ENCODE data around the gene HIVEP2. TPM values are rescaled to one million over a fixed set of nuclear protein-coding genes. Genes with fewer than 3 reads are reported as not detected.
A peak's percentile ranks its signal among the peaks of the same experiment; 100 is the strongest.

Gene HIVEP2, protein sequence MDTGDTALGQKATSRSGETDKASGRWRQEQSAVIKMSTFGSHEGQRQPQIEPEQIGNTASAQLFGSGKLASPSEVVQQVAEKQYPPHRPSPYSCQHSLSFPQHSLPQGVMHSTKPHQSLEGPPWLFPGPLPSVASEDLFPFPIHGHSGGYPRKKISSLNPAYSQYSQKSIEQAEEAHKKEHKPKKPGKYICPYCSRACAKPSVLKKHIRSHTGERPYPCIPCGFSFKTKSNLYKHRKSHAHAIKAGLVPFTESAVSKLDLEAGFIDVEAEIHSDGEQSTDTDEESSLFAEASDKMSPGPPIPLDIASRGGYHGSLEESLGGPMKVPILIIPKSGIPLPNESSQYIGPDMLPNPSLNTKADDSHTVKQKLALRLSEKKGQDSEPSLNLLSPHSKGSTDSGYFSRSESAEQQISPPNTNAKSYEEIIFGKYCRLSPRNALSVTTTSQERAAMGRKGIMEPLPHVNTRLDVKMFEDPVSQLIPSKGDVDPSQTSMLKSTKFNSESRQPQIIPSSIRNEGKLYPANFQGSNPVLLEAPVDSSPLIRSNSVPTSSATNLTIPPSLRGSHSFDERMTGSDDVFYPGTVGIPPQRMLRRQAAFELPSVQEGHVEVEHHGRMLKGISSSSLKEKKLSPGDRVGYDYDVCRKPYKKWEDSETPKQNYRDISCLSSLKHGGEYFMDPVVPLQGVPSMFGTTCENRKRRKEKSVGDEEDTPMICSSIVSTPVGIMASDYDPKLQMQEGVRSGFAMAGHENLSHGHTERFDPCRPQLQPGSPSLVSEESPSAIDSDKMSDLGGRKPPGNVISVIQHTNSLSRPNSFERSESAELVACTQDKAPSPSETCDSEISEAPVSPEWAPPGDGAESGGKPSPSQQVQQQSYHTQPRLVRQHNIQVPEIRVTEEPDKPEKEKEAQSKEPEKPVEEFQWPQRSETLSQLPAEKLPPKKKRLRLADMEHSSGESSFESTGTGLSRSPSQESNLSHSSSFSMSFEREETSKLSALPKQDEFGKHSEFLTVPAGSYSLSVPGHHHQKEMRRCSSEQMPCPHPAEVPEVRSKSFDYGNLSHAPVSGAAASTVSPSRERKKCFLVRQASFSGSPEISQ (N-terminal part only)
- total RNA-seq (10 to 100 TPM; 14.4 to 23.8 TPM), polyA plus RNA-seq (1 to 10 TPM; 3.0 to 8.0 TPM)
- long read RNA-seq, donor 1 = 0 reads
- long read RNA-seq, donor 2 = 0 reads
- long read RNA-seq, donor 3 = 0 reads
- long read RNA-seq, donor 4 = 0 reads
- long read RNA-seq, donor 5 = 0 reads

DNA sequence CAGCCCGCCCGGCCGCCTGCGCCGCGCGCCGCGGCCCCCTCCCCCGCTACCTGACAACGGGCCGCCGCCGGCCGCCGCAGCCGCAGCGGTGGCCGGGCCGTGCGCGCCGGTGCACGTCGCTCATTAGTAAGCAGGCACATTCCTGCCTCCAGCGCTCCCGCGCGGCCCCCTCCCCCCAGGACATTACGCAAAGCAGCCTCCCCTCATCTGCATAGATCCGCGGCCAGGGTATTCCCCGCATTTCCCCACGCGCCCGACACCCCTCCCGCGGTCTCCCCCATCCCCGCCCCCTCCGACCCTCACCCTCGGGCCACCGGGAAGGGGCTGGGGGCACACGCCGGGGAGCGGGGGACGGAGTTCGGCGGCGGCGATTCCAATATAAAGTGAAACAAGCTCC is at the start of gene HIVEP2:
HIVEP2 (minus strand) TSS at position 128 of the 397 bp plus-strand sequence. CDS start 170,438 bp downstream, outside the sequence.
- Histone ChIP-seq H3K4me3 (peak within 1 kb of the TSS; percentile 92), H3K4me1 (ENCODE audit: control insufficient read depth in 5 of 5, insufficient read depth in 5 of 5, low read length in 5 of 5) (peaks cover 0 to 14% (median 5%) of the 10 kb centered on the region in 5 donors), H3K9me3 (ENCODE audit: control insufficient read depth in 4 of 4, insufficient read depth in 3 of 4, low read length in 3 of 4) (no peaks in the 10 kb centered on the region), H3K9ac (ENCODE audit: insufficient read depth in 1 of 2, low read length in 2 of 2) (peak within 1 kb of the TSS; percentile 87 to 98), H3K27ac (ENCODE audit: low read depth in 1 of 2, low read length in 1 of 2) (peak within 1 kb of the TSS; percentile 95 to 99), H3K27me3 (ENCODE audit: control insufficient read depth in 3 of 3, insufficient read depth in 3 of 3, low read length in 2 of 3) (no peaks in the 10 kb centered on the region), H3K36me3 (ENCODE audit: control insufficient read depth in 4 of 4, insufficient read depth in 4 of 4, low read length in 4 of 4) (no peaks in the 10 kb centered on the region)
- TF ChIP-seq, protein P1, sequence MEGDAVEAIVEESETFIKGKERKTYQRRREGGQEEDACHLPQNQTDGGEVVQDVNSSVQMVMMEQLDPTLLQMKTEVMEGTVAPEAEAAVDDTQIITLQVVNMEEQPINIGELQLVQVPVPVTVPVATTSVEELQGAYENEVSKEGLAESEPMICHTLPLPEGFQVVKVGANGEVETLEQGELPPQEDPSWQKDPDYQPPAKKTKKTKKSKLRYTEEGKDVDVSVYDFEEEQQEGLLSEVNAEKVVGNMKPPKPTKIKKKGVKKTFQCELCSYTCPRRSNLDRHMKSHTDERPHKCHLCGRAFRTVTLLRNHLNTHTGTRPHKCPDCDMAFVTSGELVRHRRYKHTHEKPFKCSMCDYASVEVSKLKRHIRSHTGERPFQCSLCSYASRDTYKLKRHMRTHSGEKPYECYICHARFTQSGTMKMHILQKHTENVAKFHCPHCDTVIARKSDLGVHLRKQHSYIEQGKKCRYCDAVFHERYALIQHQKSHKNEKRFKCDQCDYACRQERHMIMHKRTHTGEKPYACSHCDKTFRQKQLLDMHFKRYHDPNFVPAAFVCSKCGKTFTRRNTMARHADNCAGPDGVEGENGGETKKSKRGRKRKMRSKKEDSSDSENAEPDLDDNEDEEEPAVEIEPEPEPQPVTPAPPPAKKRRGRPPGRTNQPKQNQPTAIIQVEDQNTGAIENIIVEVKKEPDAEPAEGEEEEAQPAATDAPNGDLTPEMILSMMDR (IDR thresholded peaks at IDR 0.05; ENCODE audit: control extremely low read depth, extremely low read depth) = no peak
- peak; percentile 87 to 91 (median 91) for DNase-seq
- ATAC-seq (ENCODE audit: insufficient read depth, low FRiP score) = peak; percentile 54
- 0% methylated on average over 35 to 50 of the region's 50 CpGs for WGBS, 2 donors

DNA sequence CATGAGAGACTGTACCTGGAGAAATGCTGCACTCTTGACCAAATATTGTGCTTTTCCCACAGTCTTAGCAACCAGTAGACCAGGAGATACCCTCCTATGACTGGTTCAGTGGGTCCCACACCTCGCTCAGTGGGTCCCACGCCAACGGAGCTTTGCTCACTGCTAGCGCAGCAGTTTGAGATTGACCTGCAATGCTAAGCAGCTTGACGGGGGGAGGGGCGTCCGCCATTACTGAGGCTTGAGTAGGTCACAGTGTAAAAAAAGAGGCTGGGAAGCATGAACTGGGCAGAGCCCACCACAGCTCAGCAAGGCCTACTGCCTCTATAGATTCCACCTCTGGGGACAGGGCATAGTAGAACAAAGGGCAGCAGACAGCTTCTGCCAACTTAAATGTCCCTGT is 49.0 kb upstream of the HIVEP2 start:
- 93 to 97% methylated on average over 7 of the region's 7 CpGs for WGBS, 2 donors

DNA sequence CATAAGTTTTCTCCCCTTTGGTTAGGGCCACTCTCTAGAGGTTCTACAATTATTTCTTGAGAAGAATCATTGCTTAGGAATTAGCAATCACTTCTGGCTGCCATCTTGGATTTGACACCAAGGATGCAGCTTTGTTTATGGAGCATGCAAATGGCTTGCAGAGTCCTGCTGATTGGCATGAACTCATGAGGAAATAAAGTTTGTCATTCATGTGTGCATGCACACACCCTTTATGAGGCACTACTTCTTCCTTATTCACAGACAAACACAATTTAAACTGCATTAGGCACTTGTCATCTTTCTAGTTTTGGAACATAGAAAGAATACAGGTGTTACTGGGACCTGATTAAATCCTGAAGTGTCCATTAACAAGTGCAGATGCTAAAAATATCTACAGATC is 42.5 kb upstream of the HIVEP2 start:
- peaks cover 0 to 2% (median 0%) of the 10 kb centered on the region in 4 donors for H3K9me3 ChIP-seq (ENCODE audit: control insufficient read depth in 4 of 4, insufficient read depth in 3 of 4, low read length in 3 of 4)
- TF ChIP-seq, protein P1 (IDR thresholded peaks at IDR 0.05; ENCODE audit: control extremely low read depth, extremely low read depth) = no peak
- no peaks in the 10 kb centered on the region for H3K36me3 ChIP-seq (ENCODE audit: control insufficient read depth in 4 of 4, insufficient read depth in 4 of 4, low read length in 4 of 4)
- H3K9ac ChIP-seq (ENCODE audit: insufficient read depth in 1 of 2, low read length in 2 of 2) = no peak overlapping the region
- DNase-seq (no peak), ATAC-seq (ENCODE audit: insufficient read depth, low FRiP score) (no peak)
- no peaks in the 10 kb centered on the region for H3K4me1 ChIP-seq (ENCODE audit: control insufficient read depth in 5 of 5, insufficient read depth in 5 of 5, low read length in 5 of 5)
- H3K27ac ChIP-seq (ENCODE audit: low read depth in 1 of 2, low read length in 1 of 2) = no peak overlapping the region
- no peak overlapping the region for H3K4me3 ChIP-seq
- no peaks in the 10 kb centered on the region for H3K27me3 ChIP-seq (ENCODE audit: control insufficient read depth in 3 of 3, insufficient read depth in 3 of 3, low read length in 2 of 3)

More for the DNA sequence above, 49.0 kb upstream of the HIVEP2 start:
- Histone ChIP-seq H3K4me3 (no peak overlapping the region), H3K4me1 (ENCODE audit: control insufficient read depth in 5 of 5, insufficient read depth in 5 of 5, low read length in 5 of 5) (no peaks in the 10 kb centered on the region), H3K36me3 (ENCODE audit: control insufficient read depth in 4 of 4, insufficient read depth in 4 of 4, low read length in 4 of 4) (no peaks in the 10 kb centered on the region), H3K9ac (ENCODE audit: insufficient read depth in 1 of 2, low read length in 2 of 2) (no peak overlapping the region), H3K27me3 (ENCODE audit: control insufficient read depth in 3 of 3, insufficient read depth in 3 of 3, low read length in 2 of 3) (no peaks in the 10 kb centered on the region), H3K9me3 (ENCODE audit: control insufficient read depth in 4 of 4, insufficient read depth in 3 of 4, low read length in 3 of 4) (no peaks in the 10 kb centered on the region), H3K27ac (ENCODE audit: low read depth in 1 of 2, low read length in 1 of 2) (no peak overlapping the region)
- ATAC-seq (ENCODE audit: insufficient read depth, low FRiP score) = no peak
- DNase-seq = no peak
- TF ChIP-seq, protein P1 (IDR thresholded peaks at IDR 0.05; ENCODE audit: control extremely low read depth, extremely low read depth) = no peak

Data from lung (tissue), 16 donors.